Measurements from ENCODE around the gene STX16.

DNA sequence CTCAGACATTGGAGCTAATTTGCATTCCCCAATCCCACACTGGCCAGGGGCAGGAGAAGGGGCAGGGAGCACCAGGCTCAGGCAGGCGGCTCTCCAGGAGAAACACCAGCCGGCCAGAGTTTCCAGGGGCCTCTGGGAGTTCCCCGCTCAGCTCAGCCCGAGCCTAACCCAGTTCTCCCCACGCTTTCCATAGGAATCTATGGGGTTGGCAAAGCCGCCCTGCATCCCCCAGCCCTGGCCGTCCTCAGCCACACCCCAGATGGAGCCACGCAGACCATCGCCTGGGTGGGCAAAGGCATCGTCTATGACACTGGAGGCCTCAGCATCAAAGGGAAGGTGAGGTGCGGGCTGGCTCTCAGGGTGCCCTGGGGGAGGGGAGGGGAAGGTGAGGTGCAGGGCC is 49.7 kb downstream of the STX16 start:
- TF ChIP-seq POLR2AphosphoS5 (IDR thresholded peaks at IDR 0.05) (no peak), EP300 (IDR thresholded peaks at IDR 0.05) (no peak)
- TF ChIP-seq, protein P1, sequence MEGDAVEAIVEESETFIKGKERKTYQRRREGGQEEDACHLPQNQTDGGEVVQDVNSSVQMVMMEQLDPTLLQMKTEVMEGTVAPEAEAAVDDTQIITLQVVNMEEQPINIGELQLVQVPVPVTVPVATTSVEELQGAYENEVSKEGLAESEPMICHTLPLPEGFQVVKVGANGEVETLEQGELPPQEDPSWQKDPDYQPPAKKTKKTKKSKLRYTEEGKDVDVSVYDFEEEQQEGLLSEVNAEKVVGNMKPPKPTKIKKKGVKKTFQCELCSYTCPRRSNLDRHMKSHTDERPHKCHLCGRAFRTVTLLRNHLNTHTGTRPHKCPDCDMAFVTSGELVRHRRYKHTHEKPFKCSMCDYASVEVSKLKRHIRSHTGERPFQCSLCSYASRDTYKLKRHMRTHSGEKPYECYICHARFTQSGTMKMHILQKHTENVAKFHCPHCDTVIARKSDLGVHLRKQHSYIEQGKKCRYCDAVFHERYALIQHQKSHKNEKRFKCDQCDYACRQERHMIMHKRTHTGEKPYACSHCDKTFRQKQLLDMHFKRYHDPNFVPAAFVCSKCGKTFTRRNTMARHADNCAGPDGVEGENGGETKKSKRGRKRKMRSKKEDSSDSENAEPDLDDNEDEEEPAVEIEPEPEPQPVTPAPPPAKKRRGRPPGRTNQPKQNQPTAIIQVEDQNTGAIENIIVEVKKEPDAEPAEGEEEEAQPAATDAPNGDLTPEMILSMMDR (IDR thresholded peaks at IDR 0.05), result no peak

Data from gastroesophageal sphincter (tissue), 3 donors.